B cell (primary cell): ENCODE results near the gene KPNA6. TPM values are rescaled to one million over a fixed set of nuclear protein-coding genes. Genes with fewer than 3 reads are reported as not detected.

Experiments
- ATAC-seq: fragments of 200-7000 bp; cut with Tn5 transposase; one replicate; pipeline ENCODE4 v1.10.0; 2021; ENCODE audit warnings: low read depth, mild to moderate bottlenecking, moderate number of reproducible peaks, moderate library complexity
- CTCF ChIA-PET: fragments of 350-600 bp; sonication (Branson Sonifier 250); formaldehyde crosslinking; loops from one replicate; lab custom pipeline; 2021; ENCODE audit warnings: antibody characterized with exemption, inconsistent platforms; lab: Charles Lee
- POLR2A ChIA-PET: fragments of 350-600 bp; sonication (Branson Sonifier 250); formaldehyde crosslinking; loops from one replicate; lab custom pipeline; 2021; ENCODE audit warnings: antibody characterized with exemption; lab: Charles Lee
- DNase-seq: peaks from one replicate; pipeline ENCODE4 v3.0.0; 2013
- H2AFZ ChIP-seq: 2 replicates; pipeline ENCODE4 v1.6.1; 2012; ENCODE audit warnings: mild to moderate bottlenecking, low read depth, low read length; ENCODE audit not compliant: insufficient read depth, poor library complexity, severe bottlenecking
- H3K27ac ChIP-seq, 2 donors: 1 replicate in 1 of 2; 2 replicates in 1 of 2; pipeline ENCODE4 v1.5.1; 2012 to 2013; ENCODE audit warnings: low read length in 2 of 2, mild to moderate bottlenecking in 2 of 2, moderate library complexity in 1 of 2
- H3K27me3 ChIP-seq, 4 experiments: fragments of 200-600 bp in 1 of 4; sonication (generic) in 1 of 4; replicated peaks in 1 of 4; 1 replicate in 2 of 4; 2 replicates in 2 of 4; pipeline versions ENCODE4 v1.6.1 to v1.7.0; 2013 to 2016; ENCODE audit warnings: low read length in 3 of 4, mild to moderate bottlenecking in 2 of 4, mixed read lengths in 1 of 4, moderate library complexity in 1 of 4; ENCODE audit not compliant: insufficient read depth in 4 of 4, control insufficient read depth in 3 of 4; ENCODE audit errors: control extremely low read depth in 1 of 4
- H3K36me3 ChIP-seq, 2 experiments: replicated peaks in 1 of 2; 1 replicate in 1 of 2; 2 replicates in 1 of 2; pipeline versions ENCODE4 v1.6.1 to v1.7.1; 2013; ENCODE audit warnings: low read length in 1 of 2; ENCODE audit not compliant: insufficient read depth in 2 of 2, control insufficient read depth in 1 of 2; ENCODE audit errors: control extremely low read depth in 1 of 2, extremely low read depth in 1 of 2
- H3K4me1 ChIP-seq, 2 donors: fragments of 200-600 bp in 1 of 2; sonication (generic) in 1 of 2; 1 replicate in 1 of 2; 2 replicates in 1 of 2; pipeline versions ENCODE4 v1.5.1 to v1.6.1; 2013 to 2017; ENCODE audit warnings: low read length in 2 of 2; ENCODE audit not compliant: control insufficient read depth in 2 of 2, insufficient read depth in 2 of 2
- H3K4me2 ChIP-seq: replicated peaks from 2 replicates; pipeline ENCODE3; 2012; ENCODE audit warnings: mild to moderate bottlenecking, low read depth, low read length; ENCODE audit not compliant: poor library complexity, severe bottlenecking
- H3K4me3 ChIP-seq, 5 experiments: fragments of 200-600 bp in 1 of 5; sonication (generic) in 1 of 5; 1 replicate in 3 of 5; 2 replicates in 2 of 5; pipeline versions ENCODE4 v1.5.1 to v1.7.0; 2011 to 2016; ENCODE audit warnings: low read length in 4 of 5, mild to moderate bottlenecking in 4 of 5, low read depth in 2 of 5, control low read depth in 1 of 5, moderate library complexity in 1 of 5; ENCODE audit not compliant: insufficient read depth in 1 of 5; ENCODE audit errors: control extremely low read depth in 1 of 5, extremely low read depth in 1 of 5
- H3K79me2 ChIP-seq: fragments of 200-600 bp; sonication (generic); one replicate; pipeline ENCODE4 v1.6.0; 2016; ENCODE audit warnings: low read length; ENCODE audit not compliant: control insufficient read depth, insufficient read depth
- H3K9ac ChIP-seq: fragments of 200-600 bp; sonication (generic); 2 replicates; pipeline ENCODE4 v1.6.1; 2017; ENCODE audit warnings: mild to moderate bottlenecking, low read length, moderate library complexity
- H3K9me3 ChIP-seq, 3 donors: one replicate each; pipeline versions ENCODE4 v1.6.1 to v1.7.1; 2013; ENCODE audit warnings: low read length in 2 of 3; ENCODE audit not compliant: control insufficient read depth in 2 of 3, insufficient read depth in 1 of 3; ENCODE audit errors: control extremely low read depth in 1 of 3
- H4K20me1 ChIP-seq: 2 replicates; pipeline ENCODE4 v1.6.0; 2012; ENCODE audit warnings: mild to moderate bottlenecking, low read length; ENCODE audit not compliant: insufficient read depth, control insufficient read depth, poor library complexity, severe bottlenecking
- H3K27ac Mint-ChIP-seq: one replicate; pipeline ENCODE4 v1.8.0; 2021; ENCODE audit warnings: mixed read lengths
- H3K27me3 Mint-ChIP-seq: one replicate; pipeline ENCODE4 v1.8.0; 2021; ENCODE audit warnings: mixed read lengths
- H3K4me1 Mint-ChIP-seq: one replicate; pipeline ENCODE4 v1.8.0; 2021; ENCODE audit warnings: mixed read lengths
- H3K4me3 Mint-ChIP-seq: one replicate; pipeline ENCODE4 v1.8.0; 2021; ENCODE audit warnings: mixed read lengths
- H3K9me3 Mint-ChIP-seq: one replicate; pipeline ENCODE4 v1.8.0; 2022; ENCODE audit warnings: mixed read lengths; ENCODE audit not compliant: insufficient read depth
- CTCF ChIP-seq: fragments of 200-600 bp; IDR thresholded peaks from one replicate; pipeline ENCODE4 v1.8.0; 2022; ENCODE audit warnings: antibody characterized with exemption, mild to moderate bottlenecking
- EZH2 ChIP-seq: IDR thresholded peaks from 2 replicates; pipeline ENCODE4 v1.6.1; 2012; ENCODE audit warnings: borderline replicate concordance, low read depth, mild to moderate bottlenecking, moderate library complexity, low read length; ENCODE audit not compliant: insufficient read depth, poor library complexity, severe bottlenecking
- WGBS: methylation state at CpG from one replicate; pipeline ENCODE4 v1.1.5; 2013; ENCODE audit warnings: missing lambda C conversion rate; ENCODE audit not compliant: insufficient coverage; 5-methylcytosine and 5-hydroxymethylcytosine counted together
- intact Hi-C: fragments of 100-400 bp; cut with micrococcal nuclease; formaldehyde crosslinking; loops from one replicate; pipeline ENCODE4 v1.10.0; 2022
- polyA plus RNA-seq: library from polyadenylated mRNA; depleted of rRNA; stranded (reverse); fragments of >200 nt; gene quantifications from 2 replicates; pipeline ENCODE4 v1.2.3, GENCODE V29; 2012
- total RNA-seq, 2 donors: library from RNA; stranded (reverse); fragments of 120-200 nt in 1 of 2; gene quantifications; 1 replicate in 1 of 2; 2 replicates in 1 of 2; pipeline versions ENCODE4 v1.2.3 to v1.2.4, GENCODE V29; 2013 to 2022

KPNA6 gene
- total and polyA plus RNA-seq, 2 donors (not counting 1 experiment from before 2014, with no cell fraction given), result 14.0 to 49.9 TPM

- peaks cover 8% of the 10 kb centered on the region for H3K4me1 Mint-ChIP-seq
- 97% methylated on average over 7 of the region's 9 CpGs for WGBS
- no peak overlapping the region for H3K4me2 ChIP-seq
- H3K9me3 ChIP-seq, result peaks cover 2 to 25% (median 14%) of the 10 kb centered on the region in 3 donors
- H3K4me3 ChIP-seq, result no peak overlapping the region
- H3K27ac ChIP-seq, result no peak overlapping the region
- intact Hi-C loops, result no loop called here
- peaks cover 2 to 16% of the 10 kb centered on the region in 2 experiments for H3K36me3 ChIP-seq
- H3K27me3 Mint-ChIP-seq, result no peaks in the 10 kb centered on the region
- no peak overlapping the region for H3K4me3 Mint-ChIP-seq
- H2AFZ ChIP-seq, result no peak overlapping the region
- no peaks in the 10 kb centered on the region for H3K27me3 ChIP-seq
- H4K20me1 ChIP-seq, result peaks cover 68% of the 10 kb centered on the region
- no peaks in the 10 kb centered on the region for H3K4me1 ChIP-seq
- H3K79me2 ChIP-seq, result peaks cover 80% of the 10 kb centered on the region
- ChIA-PET POLR2A (no interaction called here), CTCF (interaction anchor here (0.6 to 1.1 kb wide), 3 partner anchors 42 to 370 kb away, joined by 3 to 4 read pairs (median 3); no protein-coding TSS in a partner anchor)
- TF ChIP-seq EZH2, result no peak
- TF ChIP-seq CTCF, result no peak
- no peak overlapping the region for H3K9ac ChIP-seq
- no peak for ATAC-seq
- no peak overlapping the region for H3K27ac Mint-ChIP-seq
- no peak for DNase-seq
- peaks cover 3% of the 10 kb centered on the region for H3K9me3 Mint-ChIP-seq
These were observed 43.0 kb downstream of the KPNA6 start for GRCh38 chr1:32150847-32151246.

- no peak overlapping the region for H3K4me3 ChIP-seq
- peaks cover 5 to 21% of the 10 kb centered on the region in 2 experiments for H3K36me3 ChIP-seq
- intact Hi-C loops, result no loop called here
- H3K9me3 Mint-ChIP-seq, result peaks cover 3% of the 10 kb centered on the region
- H2AFZ ChIP-seq, result no peak overlapping the region
- H3K4me1 Mint-ChIP-seq, result peaks cover 5% of the 10 kb centered on the region
- H3K79me2 ChIP-seq, result peaks cover 83% of the 10 kb centered on the region
- CTCF ChIA-PET, result no interaction called here
- 92% methylated on average over 4 of the region's 5 CpGs for WGBS
- no peak overlapping the region for H3K27ac ChIP-seq
- POLR2A ChIA-PET, result no interaction called here
- H3K27ac Mint-ChIP-seq, result no peak overlapping the region
- H4K20me1 ChIP-seq, result peaks cover 73% of the 10 kb centered on the region
- no peaks in the 10 kb centered on the region for H3K27me3 Mint-ChIP-seq
- ATAC-seq, result no peak
- peaks cover 2 to 25% (median 14%) of the 10 kb centered on the region in 3 donors for H3K9me3 ChIP-seq
- DNase-seq, result no peak
- H3K4me3 Mint-ChIP-seq, result no peak overlapping the region
- H3K4me1 ChIP-seq, result no peaks in the 10 kb centered on the region
- no peak overlapping the region for H3K9ac ChIP-seq
- no peaks in the 10 kb centered on the region for H3K27me3 ChIP-seq
- H3K4me2 ChIP-seq, result no peak overlapping the region
- TF ChIP-seq EZH2, result no peak
- TF ChIP-seq CTCF, result no peak
These were observed 43.5 kb downstream of the KPNA6 start for GRCh38 chr1:32151319-32151787.
